Posterior cingulate gyrus (tissue), 11 donors: ENCODE results near the gene MEGF11.
"Not testable (repeated sequence)": the region's sequence is repeated elsewhere in the genome, so short reads cannot be mapped to it uniquely, and the experiment has no call there.

Source experiments
- DNase-seq, 10 donors: peaks; one replicate each; pipeline versions ENCODE4 v3.0.0 to v3.0.0-alpha.2; 2020 to 2021; ENCODE audit warnings: mixed read lengths in 3 of 10
- intact Hi-C: fragments of 100-400 bp; cut with DNase I; formaldehyde crosslinking; loops from one replicate; pipeline ENCODE4 v1.15.1; 2023

The MEGF11 gene

DNA sequence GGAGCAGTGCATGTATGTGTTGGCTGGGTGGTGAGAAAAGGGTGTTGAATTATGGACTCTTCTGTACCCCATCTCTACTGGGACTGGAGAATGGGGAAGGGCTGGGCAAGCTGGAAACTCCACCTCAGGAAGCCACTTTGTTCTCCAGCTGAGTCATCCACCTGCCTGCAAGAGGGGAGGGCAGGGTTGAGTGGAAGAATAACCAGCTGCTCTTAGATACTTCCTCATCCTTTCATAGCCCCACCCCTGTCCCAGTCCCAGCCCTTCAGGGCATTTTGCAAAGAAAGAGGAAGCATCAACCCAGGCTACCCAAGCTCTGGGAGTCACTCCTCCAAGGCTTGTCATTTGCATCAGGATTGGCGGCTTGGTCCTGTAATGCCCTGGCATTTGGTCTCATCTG is 351.2 kb downstream of the MEGF11 start:
- intact Hi-C loops: no loop called here
- DNase-seq: no peak

DNA sequence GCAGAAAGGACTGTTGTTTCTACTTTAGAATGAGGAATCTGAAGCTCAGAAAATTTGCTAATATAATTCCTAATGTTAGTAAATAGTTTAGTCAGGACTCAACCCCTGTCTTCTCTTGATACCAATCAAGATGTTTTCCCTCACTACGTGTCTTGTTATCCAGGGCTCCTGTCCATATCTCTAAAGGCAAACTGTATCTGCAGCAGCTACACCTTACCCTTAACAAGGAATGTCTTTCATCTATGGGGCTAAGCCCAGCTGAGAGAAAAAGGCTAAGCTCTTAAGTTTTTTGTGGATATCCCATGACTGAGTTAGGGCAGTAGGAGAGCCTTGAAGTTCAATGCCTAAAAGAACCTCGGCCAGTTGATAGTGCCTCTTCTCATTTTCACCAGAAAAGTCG is 351.7 kb downstream of the MEGF11 start:
- DNase-seq: no peak
- intact Hi-C loops: no loop called here

DNA sequence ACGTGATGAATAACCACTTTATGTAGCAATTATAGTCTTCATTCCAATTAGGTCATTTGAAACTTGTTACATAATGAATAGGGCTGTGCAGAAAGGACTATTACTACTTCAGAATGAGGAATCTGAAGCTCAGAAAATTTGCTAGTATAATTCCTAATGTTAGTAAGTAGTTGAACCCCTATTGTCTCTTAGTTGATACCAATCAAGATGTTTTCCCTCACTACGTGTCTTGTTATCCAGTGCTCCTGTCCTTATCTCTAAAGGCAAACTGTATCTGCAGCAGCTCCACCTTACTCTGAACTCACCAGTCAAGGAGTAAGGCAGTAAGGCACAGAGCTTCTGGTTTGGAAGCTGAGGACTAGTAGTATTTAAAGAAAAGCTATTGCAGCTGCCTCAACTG is 352.2 kb downstream of the MEGF11 start:
- intact Hi-C loops: no loop called here
- DNase-seq: no peak

DNA sequence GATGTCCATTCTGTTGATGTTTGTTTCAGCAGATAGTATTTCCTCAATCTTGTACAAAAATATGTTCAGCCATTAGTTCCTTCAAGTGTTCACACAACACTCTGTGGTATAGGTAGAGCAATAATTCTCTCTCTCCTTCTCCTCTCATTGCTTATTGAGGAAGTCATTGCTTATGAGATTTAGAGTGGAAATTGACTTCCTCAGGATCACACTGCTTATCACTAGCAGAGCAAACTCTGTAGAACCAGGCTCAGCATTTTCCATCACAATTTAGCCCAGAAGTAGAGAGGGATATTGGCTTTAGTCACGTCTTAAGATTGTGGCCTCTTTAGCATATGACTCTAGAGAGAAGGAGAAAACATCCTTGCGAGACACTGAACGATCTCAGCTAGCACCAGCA is 353.1 kb downstream of the MEGF11 start:
- DNase-seq: no peak
- intact Hi-C loops: no loop called here

DNA sequence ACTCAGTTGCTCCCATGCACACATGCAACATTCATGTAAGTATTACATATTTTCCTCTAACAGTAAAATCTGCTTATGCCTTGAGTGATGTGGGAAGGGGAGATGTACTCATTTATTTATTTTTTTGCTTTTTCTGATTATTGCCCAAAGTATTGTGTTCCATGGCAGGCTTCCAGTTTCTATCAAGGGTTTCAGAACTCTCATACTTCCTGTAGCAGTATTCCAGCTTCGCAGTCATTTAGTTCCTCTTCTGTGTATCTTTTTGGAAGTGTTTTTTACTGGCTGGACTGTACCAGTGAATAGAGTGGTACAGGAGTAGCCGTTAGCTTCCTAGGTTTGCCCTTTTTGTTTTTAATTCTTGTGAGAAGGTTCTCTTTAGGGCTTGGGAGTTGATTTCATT is 357.3 kb downstream of the MEGF11 start:
- intact Hi-C loops: no loop called here
- DNase-seq: no peak

DNA sequence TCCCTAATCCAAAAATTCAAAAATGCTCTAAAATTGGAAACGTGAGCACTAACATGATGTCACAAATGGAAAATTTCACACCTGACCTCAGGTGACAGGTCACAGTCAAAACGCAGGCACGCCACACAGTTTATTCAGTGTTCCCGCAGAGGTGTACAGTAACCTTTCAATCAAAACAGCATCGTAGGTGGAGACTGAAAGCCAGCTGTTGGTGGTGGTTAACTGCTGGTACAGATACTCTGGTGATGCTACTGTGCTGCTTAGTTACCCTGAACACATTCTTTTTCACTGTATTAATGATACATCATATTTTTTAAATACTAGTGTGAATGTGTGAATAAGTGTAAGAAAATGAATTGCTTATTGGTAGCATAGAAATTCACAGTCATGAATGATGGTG is 360.5 kb downstream of the MEGF11 start:
- intact Hi-C loops: no loop called here
- no peak for DNase-seq

DNA sequence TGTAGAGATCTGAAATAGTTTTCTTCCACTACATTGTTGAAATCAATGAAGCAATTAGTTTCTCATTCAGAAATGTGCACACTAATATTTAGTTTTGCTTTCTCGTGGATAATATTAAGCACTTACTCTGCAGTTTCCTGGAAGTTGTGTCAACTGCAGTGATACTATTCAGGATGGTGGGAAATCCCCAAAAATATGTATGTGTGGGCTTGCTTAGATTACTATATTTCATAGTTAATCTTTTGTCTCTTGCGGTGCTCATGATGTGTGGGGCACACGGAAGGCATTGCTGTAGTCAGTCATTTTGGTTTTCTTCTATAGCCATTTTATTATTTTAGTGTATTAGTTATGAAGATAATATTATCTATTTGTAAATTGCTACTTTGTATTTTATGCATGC is 364.6 kb downstream of the MEGF11 start:
- DNase-seq: no peak
- intact Hi-C loops: no loop called here

DNA sequence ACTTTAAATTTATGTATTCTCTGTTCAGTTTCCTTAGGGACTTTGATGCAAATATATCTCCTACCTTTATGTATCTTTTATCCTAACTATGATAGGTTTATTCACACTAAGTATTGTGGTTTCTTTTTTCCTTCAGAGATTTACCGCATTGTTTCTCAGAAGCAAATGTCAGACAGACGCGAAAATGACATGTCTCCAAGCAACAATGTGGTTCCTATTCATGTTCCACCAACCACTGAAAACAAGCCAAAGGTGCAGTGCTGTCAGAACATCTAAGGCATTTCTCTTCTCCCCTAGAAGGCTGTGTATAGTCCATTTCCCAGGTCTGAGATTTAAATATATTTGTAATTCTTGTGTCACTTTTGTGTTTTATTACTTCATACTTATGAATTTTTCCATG is 366.0 kb downstream of the MEGF11 start:
- intact Hi-C loops: no loop called here
- DNase-seq: no peak

DNA sequence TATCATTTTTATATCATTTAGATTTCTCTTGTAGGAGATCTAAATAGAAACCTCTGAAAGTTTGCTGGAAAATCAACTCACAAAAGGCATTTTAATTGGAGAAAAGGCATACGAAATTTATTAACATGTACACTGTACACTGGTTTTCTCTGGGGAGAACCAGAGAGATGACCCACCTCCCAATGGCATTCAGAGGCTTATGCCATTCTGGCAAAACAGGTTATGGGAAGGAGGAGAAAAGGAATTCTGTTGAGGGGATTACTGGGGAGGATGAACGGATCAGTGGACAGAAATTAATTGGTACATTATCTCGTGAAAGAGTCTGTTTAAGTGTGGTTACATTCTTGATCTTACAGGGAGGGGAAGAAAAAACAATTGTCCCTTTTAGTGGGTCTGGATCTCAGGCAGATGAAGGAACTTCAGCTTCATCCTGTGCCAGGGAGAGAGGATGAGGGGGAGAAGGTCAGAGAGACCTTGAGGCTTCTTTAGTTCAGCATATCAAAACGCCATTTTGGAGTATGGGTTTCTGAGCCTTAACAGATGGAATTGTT is 367.8 kb downstream of the MEGF11 start:
- intact Hi-C loops: no loop called here
- no peak for DNase-seq

DNA sequence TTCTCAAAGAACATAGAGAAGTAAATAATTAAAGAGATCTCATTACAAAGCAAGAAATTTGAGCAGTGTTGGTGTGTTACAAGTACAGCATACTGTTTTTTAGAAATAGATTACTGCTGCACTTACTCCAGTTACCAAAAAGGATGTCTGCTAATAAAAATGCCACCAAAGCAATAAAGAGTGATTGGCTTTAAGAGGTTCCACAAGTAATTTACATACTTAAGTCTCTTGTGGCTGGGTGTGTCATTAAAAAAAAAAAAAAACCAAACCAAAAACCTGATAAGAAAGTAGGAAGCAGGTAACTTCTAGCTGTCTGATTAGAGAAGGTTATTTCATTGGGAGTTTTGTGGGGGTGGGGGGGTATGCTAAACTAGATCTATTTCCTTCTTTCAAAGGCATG is 369.0 kb downstream of the MEGF11 start:
- intact Hi-C loops: no loop called here
- DNase-seq: no peak

DNA sequence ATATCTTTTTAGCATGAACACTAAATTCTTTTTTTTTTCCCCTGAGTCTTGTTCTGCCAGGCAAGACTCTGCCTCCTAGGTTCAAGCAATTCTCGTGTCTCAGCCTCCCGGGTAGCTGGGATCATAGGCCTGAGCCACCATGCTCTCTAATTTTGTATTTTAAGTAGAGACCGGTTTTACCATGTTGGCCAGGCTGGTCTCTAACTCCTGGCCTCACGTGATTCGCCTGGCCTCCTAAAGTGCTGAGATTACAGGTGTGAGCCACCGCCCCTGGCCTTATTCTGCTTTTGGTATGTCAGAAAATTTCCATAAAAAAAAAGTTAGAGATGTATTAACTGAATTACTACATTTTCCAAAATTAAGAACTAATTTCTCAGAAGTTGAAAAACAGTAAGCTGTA is 370.0 kb downstream of the MEGF11 start:
- intact Hi-C loops: no loop called here
- DNase-seq: no peak

DNA sequence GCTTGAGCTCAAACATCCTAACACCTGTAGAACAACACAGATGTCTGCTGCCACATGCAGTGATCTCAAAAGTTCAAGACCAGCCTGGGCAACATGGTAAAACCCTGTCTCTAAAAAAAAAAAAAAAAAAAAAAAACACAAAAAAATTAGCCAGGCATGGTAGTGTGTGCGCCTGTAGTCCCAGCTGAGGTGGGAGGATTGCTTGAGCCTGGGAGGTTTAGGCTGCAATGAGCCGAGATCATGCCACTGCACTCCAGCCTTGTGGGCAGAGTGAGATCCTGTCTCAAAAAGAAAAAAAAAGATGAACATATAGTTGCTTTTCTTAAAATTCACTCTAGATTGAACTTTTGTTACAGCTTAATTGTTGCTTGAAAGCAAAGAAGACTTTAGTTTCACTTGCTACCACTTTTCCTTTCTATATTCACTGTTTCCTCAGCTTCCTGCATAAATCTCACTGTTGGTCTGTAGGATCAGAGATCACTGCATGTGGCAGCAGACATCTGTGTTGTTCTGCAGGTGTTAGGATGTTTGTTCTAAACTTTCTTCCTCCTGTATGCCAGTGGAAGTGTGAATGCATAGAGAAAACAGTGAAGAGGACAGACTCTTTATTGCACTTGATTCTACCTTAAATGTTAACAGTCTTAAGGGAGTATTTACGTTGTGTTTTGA is 371.6 kb downstream of the MEGF11 start:
- intact Hi-C loops: no loop called here
- no peak for DNase-seq

DNA sequence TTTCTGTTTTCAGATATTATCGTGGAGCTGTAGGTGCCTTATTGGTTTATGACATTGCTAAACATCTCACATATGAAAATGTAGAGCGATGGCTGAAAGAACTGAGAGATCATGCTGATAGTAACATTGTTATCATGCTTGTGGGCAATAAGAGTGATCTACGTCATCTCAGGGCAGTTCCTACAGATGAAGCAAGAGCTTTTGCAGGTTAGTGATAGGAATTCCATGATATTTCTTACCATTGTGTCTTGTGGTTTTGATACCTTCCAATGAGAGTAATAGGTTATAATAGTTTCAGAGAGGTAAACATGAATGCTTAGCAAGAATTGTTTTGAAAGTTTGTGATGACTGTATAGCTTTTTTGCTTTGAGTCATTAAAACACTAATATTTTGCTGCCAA is 375.8 kb downstream of the MEGF11 start:
- DNase-seq: no peak
- intact Hi-C loops: no loop called here

DNA sequence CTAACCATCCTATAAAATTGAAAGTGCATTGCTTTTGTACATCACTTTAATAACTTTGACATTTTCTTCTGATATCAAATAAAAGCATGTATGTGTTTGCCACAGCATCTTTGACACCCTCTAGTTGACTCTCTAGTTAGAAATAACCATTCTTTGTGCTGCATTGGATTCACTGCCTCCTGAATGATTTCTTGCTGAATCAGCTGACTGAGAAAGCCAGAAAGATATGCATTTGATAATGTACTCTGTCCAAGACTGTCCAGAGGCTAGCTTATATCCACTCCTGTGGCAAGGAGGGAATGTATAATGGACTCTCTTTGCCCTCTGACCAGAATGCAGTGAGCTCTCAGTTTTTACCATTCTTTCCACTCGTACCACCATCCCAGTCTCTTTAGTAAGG is 378.1 kb downstream of the MEGF11 start:
- intact Hi-C loops: no loop called here
- no peak for DNase-seq

DNA sequence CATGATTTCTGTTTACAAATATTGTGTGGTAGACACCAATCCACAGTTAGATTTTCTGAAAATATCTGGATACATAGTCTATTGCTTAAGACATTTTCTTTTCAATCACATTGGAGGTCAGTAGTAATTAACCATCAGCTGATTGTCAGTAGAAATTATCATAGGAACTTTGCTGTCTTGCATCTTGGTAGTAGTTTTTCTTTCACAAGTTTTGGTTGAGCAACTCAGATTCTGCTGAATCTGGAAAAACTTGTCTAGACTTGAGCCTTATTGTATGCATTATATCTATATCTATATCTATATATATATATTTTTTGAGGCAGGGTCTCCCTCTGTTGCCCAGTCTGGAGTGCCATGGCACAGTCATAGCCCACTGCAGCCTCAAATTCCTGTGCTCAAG is 380.3 kb downstream of the MEGF11 start:
- intact Hi-C loops: no loop called here
- no peak for DNase-seq

DNA sequence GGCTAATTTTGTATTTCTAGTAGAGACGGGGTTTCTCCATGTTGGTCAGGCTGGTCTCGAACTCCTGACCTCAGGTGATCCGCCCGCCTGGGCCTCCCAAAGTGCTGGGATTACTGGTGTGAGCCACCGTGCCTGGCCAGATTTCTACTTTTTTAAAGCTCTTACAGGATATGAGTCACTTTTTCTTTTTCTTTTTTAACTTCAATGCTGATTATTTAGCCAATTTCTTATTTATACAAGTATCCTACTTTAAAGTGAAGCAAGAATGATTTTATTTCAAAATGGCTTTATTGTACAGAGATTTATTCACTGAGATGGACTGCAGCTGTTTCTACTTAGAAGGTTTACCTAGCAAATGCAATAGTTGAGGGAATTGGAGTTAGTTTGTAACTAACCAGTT is 381.0 kb downstream of the MEGF11 start:
- intact Hi-C loops, DNase-seq: not testable (repeated sequence)

DNA sequence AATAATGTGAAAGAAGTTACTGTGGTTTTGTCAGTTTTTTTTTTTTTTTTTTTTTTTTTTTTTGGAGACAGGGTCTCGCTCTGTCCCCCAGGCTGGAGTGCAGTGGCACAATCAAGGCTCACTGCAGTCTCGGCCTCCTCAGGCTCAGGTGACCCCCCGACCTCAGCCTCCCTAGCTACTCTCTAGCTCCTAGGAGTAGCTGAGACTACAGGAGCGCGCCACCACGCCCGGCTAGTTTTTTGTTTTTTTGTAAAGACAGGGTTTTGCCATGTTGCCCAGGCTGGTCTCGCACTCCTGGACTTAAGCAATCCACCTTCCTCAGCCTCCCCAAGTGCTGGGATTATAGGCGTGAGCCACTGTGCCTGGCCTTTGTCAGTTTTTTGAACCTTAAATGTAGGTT is 381.7 kb downstream of the MEGF11 start:
- DNase-seq, intact Hi-C loops: not testable (repeated sequence)

DNA sequence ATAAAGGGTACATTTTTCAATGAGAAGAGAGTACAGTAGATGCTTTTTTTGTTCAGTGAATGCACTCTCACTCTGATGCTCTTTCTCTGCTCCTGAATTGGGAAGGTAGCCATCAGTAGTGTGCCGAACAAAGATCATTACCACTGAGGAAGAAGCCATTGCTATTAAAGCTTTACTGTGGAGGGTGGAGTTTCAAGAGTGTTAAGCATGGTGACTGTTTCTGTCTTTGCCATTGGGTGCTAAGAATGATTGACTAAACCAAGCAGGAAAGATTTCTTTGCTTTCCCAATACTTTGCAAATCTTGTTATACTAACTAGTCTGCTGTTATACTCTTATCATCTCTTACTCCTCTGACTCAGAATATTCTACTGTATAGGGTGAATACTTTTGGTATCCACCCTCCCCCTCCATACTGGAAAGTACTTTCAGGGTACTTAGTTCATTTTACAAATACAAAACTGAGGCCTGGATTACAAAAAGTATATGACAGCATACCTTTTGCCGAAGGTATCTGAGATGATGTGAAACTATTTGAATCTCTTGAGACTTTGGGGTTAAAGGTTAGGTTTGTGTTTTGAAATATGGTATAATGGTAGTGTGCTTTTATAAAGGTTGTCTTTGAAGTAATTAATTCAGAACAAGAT is 382.5 kb downstream of the MEGF11 start:
- DNase-seq: no peak
- intact Hi-C loops: no loop called here

DNA sequence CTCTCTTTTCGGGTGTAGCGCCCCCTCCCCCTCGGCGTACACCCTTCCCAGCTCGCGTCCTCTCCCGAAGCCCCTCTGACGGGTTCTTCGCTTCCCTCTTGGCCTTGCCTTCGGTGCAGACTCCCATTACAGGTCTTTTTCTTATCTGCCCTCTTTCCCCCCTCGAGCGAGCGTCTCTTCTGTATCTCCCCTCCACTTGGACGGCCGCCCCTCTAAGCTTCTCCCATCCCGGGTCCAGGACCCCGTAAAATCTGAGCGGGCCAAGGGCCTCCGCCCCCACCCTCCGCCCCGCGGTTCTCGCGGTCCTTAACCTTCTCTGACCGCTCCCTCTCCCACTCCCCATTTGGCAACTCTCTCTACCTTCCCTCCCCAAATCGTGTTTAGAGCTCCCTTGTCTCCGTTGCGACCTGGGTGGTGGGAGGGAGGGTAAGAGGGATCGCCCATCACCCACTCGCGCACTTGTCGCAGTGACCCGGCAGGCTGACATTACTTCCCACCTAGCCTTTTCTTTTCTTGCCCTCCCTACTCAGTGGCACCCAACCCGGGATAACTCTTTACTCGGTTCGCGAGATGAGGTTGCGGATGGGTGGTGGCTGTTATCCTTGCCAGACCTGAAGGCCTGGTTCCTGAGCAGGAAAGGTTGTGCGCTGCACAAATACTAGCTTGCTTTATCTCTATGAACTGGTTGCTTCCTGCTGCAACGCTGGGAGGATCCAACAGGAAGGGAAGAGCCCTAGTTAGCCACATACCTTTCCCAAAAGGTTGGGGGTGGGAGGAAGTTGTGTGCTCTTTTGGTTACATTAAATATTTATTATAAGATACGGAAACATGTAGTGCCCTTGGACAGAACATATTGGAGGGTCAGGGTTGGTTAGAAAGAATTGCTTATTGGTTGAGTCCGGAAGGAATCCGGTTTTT is 383.3 kb downstream of the MEGF11 start:
- DNase-seq: peak in 7 of 10 donors; percentile 9 to 84 (median 19)
- intact Hi-C loops: loop anchor here (5.0 kb wide), 2 partner anchors 78 to 258 kb away; partner anchors contain the start of genes DENND4A and INTS14

DNA sequence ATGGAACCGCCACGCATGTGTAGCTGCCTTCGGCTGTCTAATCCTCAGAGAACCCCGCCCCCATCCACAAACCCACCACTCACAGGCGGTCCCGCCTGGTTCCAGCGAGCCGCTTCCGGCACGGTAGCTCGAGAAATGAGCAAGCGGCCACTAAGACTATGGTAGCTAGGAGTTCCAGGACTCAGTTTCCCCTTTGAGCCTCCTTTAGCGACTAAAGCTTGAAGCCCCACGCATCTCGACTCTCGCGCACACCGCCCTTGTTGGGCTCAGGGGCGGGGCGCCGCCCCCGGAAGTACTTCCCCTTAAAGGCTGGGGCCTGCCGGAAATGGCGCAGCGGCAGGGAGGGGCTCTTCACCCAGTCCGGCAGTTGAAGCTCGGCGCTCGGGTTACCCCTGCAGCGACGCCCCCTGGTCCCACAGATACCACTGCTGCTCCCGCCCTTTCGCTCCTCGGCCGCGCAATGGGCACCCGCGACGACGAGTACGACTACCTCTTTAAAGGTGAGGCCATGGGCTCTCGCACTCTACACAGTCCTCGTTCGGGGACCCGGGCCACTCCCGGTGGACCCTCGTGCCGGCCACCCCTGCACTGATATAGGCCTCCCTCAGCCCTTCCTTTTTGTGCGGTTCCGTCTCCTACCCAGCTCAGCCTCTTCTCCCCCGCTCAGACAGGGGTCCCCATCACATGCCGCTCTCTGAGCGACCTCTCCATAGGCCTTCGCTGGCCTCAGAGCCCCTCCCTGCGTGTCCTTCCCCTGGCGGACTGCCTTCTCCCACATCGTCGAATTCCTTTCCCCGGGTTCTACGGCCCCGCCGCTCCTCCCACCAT is 384.2 kb downstream of the MEGF11 start, which contains the start of gene RAB11A:
RAB11A (plus strand) TSS at position 366 of the 828 bp plus-strand sequence; CDS start at position 461, 95 bp downstream.
- intact Hi-C loops: loop anchor here (5.0 kb wide), 2 partner anchors 77 to 257 kb away; partner anchors contain the start of genes DENND4A and INTS14
- peak; percentile 90 to 100 (median 96) for DNase-seq
